ENCODE results near the gene ABCC2.

Gene ABCC2

GRCh38 chr10:99844433-99844955 is 62.1 kb downstream of the ABCC2 start:
- DNase-seq (ENCODE audit: extremely low read depth, low read depth) = no peak
- TF ChIP-seq CTCF (IDR thresholded peaks at IDR 0.05; ENCODE audit: low read depth, low read length) = no peak

- peak; percentile 90 for DNase-seq (ENCODE audit: extremely low read depth, low read depth)
These were observed 63.5 kb downstream of the ABCC2 start for GRCh38 chr10:99845837-99846382.

GRCh38 chr10:99849057-99849456 is 66.6 kb downstream of the ABCC2 start:
- TF ChIP-seq CTCF (IDR thresholded peaks at IDR 0.05; ENCODE audit: low read depth, low read length) = no peak
- no peak for DNase-seq (ENCODE audit: extremely low read depth, low read depth)

More at GRCh38 chr10:99845837-99846382, 63.5 kb downstream of the ABCC2 start:
- TF ChIP-seq CTCF (IDR thresholded peaks at IDR 0.05; ENCODE audit: low read depth, low read length) = peak; percentile 88

- DNase-seq (ENCODE audit: extremely low read depth, low read depth) = no peak
- TF ChIP-seq CTCF (IDR thresholded peaks at IDR 0.05; ENCODE audit: low read depth, low read length) = no peak
These were observed 67.1 kb downstream of the ABCC2 start for GRCh38 chr10:99849536-99849935.

- TF ChIP-seq CTCF (IDR thresholded peaks at IDR 0.05; ENCODE audit: low read depth, low read length) = no peak
- DNase-seq (ENCODE audit: extremely low read depth, low read depth) = no peak
These were observed 67.8 kb downstream of the ABCC2 start for GRCh38 chr10:99850021-99850766.

- no peak for TF ChIP-seq CTCF (IDR thresholded peaks at IDR 0.05; ENCODE audit: low read depth, low read length)
- DNase-seq (ENCODE audit: extremely low read depth, low read depth) = no peak
These were observed 68.4 kb downstream of the ABCC2 start for GRCh38 chr10:99850767-99851340.

- DNase-seq (ENCODE audit: extremely low read depth, low read depth) = no peak
These were observed 69.4 kb downstream of the ABCC2 start for GRCh38 chr10:99851825-99852224.

More at GRCh38 chr10:99851825-99852224, 69.4 kb downstream of the ABCC2 start:
- TF ChIP-seq CTCF (IDR thresholded peaks at IDR 0.05; ENCODE audit: low read depth, low read length) = no peak
